Measurements from ENCODE around the gene ADARB2. TPM values are rescaled to one million over a fixed set of nuclear protein-coding genes. Genes with fewer than 3 reads are reported as not detected.
"Not testable (repeated sequence)": the region's sequence is repeated elsewhere in the genome, so short reads cannot be mapped to it uniquely, and the experiment has no call there.

ADARB2 gene
- total and polyA plus RNA-seq, 4 donors: 0.55 to 0.70 (median 0.59) TPM; not detected in 1

GRCh38 chr10:1398626-1399410 lies 338.5 kb downstream of the ADARB2 start:
- no peak for TF ChIP-seq TAF1 (conservative IDR thresholded peaks at IDR 0.05)
- no peak for TF ChIP-seq SP1 (IDR thresholded peaks at IDR 0.05)
- TF ChIP-seq RXRA (IDR thresholded peaks at IDR 0.05): no peak
- TF ChIP-seq GABPA (IDR thresholded peaks at IDR 0.05 in 1 of 2, conservative IDR thresholded peaks at IDR 0.05 in 1 of 2): no peak
- no peak for TF ChIP-seq REST (IDR thresholded peaks at IDR 0.05)
- no peak for TF ChIP-seq CTCF (IDR thresholded peaks at IDR 0.05; ENCODE audit: low read depth, low read length, missing input control)
- Histone ChIP-seq H3K4me1 (ENCODE audit: control insufficient read depth in 4 of 4, insufficient read depth in 4 of 4, low read length in 3 of 4) (no peaks in the 10 kb centered on the region), H3K4me3 (ENCODE audit: low read depth in 1 of 3, low read length in 3 of 3) (no peak overlapping the region), H3K9ac (ENCODE audit: low read depth in 1 of 2, low read length in 2 of 2) (no peak overlapping the region), H3K36me3 (ENCODE audit: control insufficient read depth in 4 of 4, insufficient read depth in 3 of 4, low read depth in 1 of 4, low read length in 3 of 4) (no peaks in the 10 kb centered on the region), H3K27me3 (ENCODE audit: control insufficient read depth in 4 of 4, insufficient read depth in 4 of 4, low read length in 3 of 4) (no peaks in the 10 kb centered on the region), H3K9me3 (ENCODE audit: control insufficient read depth in 4 of 4, low read length in 3 of 4) (no peaks in the 10 kb centered on the region), H3K27ac (ENCODE audit: low read depth in 1 of 2, low read length in 2 of 2) (no peak overlapping the region)
- no peak for DNase-seq (ENCODE audit: low spot score)
- WGBS: 83% methylated on average over 19 of the region's 19 CpGs

GRCh38 chr10:1398116-1398515 lies 339.2 kb downstream of the ADARB2 start:
- not testable (repeated sequence) for H3K4me1 ChIP-seq (ENCODE audit: control insufficient read depth in 4 of 4, insufficient read depth in 4 of 4, low read length in 3 of 4); DNase-seq (ENCODE audit: low spot score); H3K27ac ChIP-seq (ENCODE audit: low read depth in 1 of 2, low read length in 2 of 2); H3K27me3 ChIP-seq (ENCODE audit: control insufficient read depth in 4 of 4, insufficient read depth in 4 of 4, low read length in 3 of 4); H3K36me3 ChIP-seq (ENCODE audit: control insufficient read depth in 4 of 4, insufficient read depth in 3 of 4, low read depth in 1 of 4, low read length in 3 of 4); H3K9ac ChIP-seq (ENCODE audit: low read depth in 1 of 2, low read length in 2 of 2); H3K4me3 ChIP-seq (ENCODE audit: low read depth in 1 of 3, low read length in 3 of 3); H3K9me3 ChIP-seq (ENCODE audit: control insufficient read depth in 4 of 4, low read length in 3 of 4)
- 60% methylated on average over 15 of the region's 15 CpGs for WGBS

GRCh38 chr10:1396297-1396635 lies 341.1 kb downstream of the ADARB2 start:
- H3K27ac ChIP-seq (ENCODE audit: low read depth in 1 of 2, low read length in 2 of 2): no peak overlapping the region
- H3K9me3 ChIP-seq (ENCODE audit: control insufficient read depth in 4 of 4, low read length in 3 of 4): no peaks in the 10 kb centered on the region
- H3K4me3 ChIP-seq (ENCODE audit: low read depth in 1 of 3, low read length in 3 of 3): no peak overlapping the region
- H3K36me3 ChIP-seq (ENCODE audit: control insufficient read depth in 4 of 4, insufficient read depth in 3 of 4, low read depth in 1 of 4, low read length in 3 of 4): no peaks in the 10 kb centered on the region
- H3K27me3 ChIP-seq (ENCODE audit: control insufficient read depth in 4 of 4, insufficient read depth in 4 of 4, low read length in 3 of 4): no peaks in the 10 kb centered on the region
- TF ChIP-seq RXRA (IDR thresholded peaks at IDR 0.05) (no peak), EGR1 (IDR thresholded peaks at IDR 0.05; ENCODE audit: low read depth in 2 of 2) (no peak), ZBTB33 (IDR thresholded peaks at IDR 0.05) (no peak), YY1 (IDR thresholded peaks at IDR 0.05) (no peak), ATF3 (IDR thresholded peaks at IDR 0.05) (no peak), FOXA1 (IDR thresholded peaks at IDR 0.05) (no peak), REST (IDR thresholded peaks at IDR 0.05) (no peak)
- no peak overlapping the region for H3K9ac ChIP-seq (ENCODE audit: low read depth in 1 of 2, low read length in 2 of 2)
- DNase-seq (ENCODE audit: low spot score): peak; percentile 9
- 81% methylated on average over 20 of the region's 20 CpGs for WGBS
- H3K4me1 ChIP-seq (ENCODE audit: control insufficient read depth in 4 of 4, insufficient read depth in 4 of 4, low read length in 3 of 4): no peaks in the 10 kb centered on the region
